DMS153 (cell line): ENCODE data around the gene GPR137C.

Experiments
- DNase-seq: peaks from one replicate; lab custom pipeline; 2025; lab: John Stamatoyannopoulos, UW

GPR137C gene

GRCh38 chr14:52683985-52684520, 131.4 kb downstream of the GPR137C start:
- DNase-seq, result no peak

- no peak for DNase-seq
These were observed 133.5 kb downstream of the GPR137C start for GRCh38 chr14:52686176-52686575.
